GM19395 (cell line): ENCODE data around the gene CD68.

Experiments used
- ATAC-seq: cut with Tn5 transposase; IDR thresholded peaks from one replicate; pipeline ENCODE4 v1.9.1; 2021; ENCODE audit warnings: mild to moderate bottlenecking, moderate library complexity; ENCODE audit not compliant: unreplicated experiment

CD68 gene, protein sequence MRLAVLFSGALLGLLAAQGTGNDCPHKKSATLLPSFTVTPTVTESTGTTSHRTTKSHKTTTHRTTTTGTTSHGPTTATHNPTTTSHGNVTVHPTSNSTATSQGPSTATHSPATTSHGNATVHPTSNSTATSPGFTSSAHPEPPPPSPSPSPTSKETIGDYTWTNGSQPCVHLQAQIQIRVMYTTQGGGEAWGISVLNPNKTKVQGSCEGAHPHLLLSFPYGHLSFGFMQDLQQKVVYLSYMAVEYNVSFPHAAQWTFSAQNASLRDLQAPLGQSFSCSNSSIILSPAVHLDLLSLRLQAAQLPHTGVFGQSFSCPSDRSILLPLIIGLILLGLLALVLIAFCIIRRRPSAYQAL

GRCh38 chr17:7579001-7579833 is at the start of gene CD68:
Gene CD68, plus strand, starts transcription at chr17:7579638. Its CDS starts 40 bp downstream, at chr17:7579678.
- peak; percentile 41 for ATAC-seq

DNA sequence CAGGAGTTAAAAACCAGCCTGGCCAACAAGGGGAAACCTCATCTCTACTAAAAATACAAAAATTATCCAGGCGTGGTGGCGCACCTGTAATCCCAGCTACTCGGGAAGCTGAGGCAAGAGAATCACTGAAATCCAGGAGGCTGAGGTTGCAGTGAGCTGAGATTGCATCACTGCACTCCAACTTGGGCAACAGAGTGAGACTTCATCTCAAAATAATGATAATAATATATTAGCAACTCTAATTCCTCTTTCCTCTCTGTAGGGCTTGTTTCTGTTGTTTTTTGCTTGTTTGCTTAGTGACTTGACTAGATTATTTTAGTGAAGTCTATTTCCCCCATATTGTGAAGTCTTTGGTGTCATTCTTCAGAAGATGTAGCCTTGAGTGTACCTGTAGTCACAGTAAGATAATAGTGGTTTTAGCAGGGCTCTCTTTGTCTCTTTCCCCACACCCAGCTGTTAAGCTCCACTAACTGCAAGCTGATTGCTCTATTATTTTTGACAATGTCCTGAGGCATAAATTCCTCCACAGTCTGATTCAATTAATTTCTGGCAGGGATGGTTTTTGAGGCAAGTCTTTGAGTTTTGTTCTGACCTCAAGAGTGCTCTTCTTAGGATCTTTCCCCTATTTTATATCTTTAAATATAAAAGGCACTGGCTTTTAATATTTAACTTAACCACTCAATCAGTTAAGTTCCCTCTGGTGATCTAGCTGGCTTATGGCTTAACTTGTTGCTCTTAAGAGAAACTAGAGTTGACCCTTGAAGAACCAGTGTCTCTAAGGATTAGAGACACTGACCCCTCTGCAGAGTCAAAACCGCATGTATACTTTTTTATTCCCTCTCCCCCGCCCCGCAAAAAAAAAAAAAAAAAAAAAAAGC is 49.2 kb upstream of the CD68 start:
- no peak for ATAC-seq

- no peak for ATAC-seq
Observed at GRCh38 chr17:7538050-7538449, 41.4 kb upstream of the CD68 start.

- no peak for ATAC-seq
Observed at GRCh38 chr17:7538891-7539545, 40.4 kb upstream of the CD68 start.

DNA sequence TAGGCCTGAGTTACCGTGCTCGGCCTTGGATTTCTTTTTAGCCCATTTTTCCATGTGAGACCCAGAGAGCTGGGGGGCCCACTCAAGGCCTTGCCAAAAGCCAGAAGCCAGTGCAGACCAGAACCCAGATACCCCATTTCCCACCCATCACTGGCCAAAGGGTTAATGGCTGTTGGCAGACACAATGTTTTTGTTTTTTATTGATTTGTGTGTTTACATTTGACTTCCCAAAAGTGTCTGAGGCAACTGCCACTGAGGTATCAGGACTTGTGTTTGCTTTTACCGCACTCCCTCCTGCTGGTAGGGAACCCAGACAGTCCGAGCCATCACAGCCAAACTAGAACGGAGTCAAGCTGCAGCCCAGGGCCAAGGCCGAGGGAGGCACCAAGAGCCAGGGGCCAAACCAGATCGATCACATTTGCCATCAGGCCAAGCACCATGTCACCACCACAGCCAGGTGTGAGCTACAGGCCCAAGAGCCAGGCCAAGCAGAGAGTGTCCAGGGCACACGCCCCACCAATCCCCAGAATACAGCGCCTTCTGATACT is 38.3 kb upstream of the CD68 start:
- ATAC-seq, result no peak

- no peak for ATAC-seq
Observed at GRCh38 chr17:7544911-7545310, 34.5 kb upstream of the CD68 start.

DNA sequence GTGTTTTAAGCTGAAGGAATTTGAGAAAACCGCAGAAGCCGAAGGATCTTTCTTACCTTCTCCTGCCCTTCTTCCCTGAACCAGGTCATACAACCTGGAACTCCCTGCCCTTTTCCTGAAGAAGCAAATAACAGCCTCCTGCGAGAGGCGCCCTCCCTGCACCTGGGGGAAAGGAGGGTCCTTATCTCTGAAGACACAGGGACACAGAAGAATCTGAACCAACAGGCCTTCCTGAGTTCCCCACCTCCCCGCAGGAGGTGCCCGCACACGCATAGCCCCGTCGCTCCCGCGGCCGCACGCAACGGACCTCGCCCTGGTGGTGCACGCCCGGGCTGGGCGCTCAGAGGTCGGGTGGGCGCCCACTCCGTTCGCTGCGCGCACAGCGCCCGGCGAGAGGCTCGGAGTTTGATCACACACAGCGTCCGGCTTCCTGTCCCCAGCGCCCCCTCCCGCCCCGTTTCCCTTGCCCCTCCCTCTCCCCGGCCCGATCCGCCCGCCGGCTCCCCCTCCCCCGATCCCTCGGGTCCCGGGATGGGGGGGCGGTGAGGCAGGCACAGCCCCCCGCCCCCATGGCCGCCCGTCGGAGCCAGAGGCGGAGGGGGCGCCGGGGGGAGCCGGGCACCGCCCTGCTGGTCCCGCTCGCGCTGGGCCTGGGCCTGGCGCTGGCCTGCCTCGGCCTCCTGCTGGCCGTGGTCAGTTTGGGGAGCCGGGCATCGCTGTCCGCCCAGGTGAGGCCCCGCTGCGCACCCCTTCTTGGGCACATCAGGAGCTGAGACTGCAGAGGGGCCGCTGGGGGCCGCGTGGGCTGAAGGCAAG is 30.6 kb upstream of the CD68 start, which contains the start of gene TNFSF12:
Gene TNFSF12, plus strand, starts transcription at position 474 of the 816 bp plus-strand sequence. Its CDS starts 96 bp downstream, at position 570.
- no peak for ATAC-seq

DNA sequence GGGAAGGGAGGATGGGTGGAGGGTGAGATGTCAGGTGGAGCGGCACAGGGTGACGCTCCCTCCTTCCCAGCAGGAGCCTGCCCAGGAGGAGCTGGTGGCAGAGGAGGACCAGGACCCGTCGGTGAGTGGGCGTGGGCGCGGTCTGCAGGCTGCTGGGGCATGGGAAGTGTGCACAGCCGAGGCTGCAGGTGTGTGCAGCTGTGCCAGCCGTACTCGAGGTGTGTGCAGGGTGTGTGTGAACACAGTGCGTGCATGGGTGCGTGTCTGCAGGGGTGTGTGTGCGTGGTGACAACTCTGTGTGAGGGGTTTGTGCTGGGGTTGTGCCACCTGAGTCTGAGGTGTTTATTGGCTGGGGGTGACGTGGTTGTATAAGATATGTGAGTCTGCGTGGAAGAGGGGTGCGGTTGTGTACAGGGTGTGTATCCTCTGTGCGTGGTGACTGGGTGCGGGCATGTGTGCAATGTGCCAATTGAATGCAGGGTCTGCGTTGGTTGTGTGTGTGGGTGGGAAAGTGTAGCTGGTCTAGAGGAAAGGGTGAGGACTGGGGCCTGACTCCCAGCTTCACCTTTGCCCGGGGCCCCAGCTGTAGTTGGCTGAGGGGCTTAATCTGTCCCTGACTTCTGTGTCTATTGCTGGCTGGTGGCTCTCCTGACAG is 29.9 kb upstream of the CD68 start:
- ATAC-seq, result no peak

DNA sequence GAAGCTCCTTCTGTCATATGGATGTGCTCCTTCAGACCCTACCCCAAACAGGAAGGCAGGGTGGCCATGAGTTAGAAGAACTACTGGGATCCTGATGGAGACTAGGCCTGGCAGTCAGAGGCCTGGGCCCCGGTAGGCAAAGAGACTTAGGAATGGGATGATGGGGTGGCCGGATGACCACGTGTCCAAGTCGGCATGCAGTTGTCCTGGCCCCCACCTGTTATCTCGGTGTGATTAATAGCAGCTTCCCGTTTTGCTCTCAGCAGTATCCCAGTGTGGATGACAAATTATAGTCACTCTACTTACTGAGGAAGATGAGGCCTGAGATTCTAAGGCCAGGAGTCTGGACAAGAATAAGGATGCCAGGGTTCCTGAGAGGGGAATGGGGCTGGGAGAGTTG is 29.1 kb upstream of the CD68 start:
- no peak for ATAC-seq

- no peak for ATAC-seq
Observed at GRCh38 chr17:7551396-7551795, 28.0 kb upstream of the CD68 start.

DNA sequence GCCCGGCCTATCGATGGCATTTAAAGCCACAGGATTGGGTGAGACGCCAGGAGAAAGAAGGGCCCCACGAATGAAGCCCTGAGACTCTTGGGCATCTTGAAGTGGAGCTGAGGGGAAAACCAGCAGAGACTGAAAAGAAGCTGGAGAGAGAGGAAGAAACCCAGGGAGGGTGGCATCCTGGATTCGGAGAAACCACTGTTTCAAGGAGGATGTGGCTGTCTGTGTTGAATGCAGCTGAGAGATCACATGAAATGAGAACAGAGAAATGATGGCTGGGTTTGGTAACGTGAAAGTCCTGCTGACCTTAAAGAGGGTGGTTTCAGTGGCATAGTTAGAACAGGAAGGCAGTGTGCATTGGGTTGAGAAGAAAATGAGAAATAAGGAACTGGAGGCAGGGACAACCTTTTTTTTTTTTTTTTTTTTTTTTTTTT is 26.8 kb upstream of the CD68 start:
- ATAC-seq, result no peak

- no peak for ATAC-seq
Observed at GRCh38 chr17:7553356-7553755, 26.1 kb upstream of the CD68 start.

GRCh38 chr17:7555320-7555948 is 24.0 kb upstream of the CD68 start:
- ATAC-seq, result no peak

DNA sequence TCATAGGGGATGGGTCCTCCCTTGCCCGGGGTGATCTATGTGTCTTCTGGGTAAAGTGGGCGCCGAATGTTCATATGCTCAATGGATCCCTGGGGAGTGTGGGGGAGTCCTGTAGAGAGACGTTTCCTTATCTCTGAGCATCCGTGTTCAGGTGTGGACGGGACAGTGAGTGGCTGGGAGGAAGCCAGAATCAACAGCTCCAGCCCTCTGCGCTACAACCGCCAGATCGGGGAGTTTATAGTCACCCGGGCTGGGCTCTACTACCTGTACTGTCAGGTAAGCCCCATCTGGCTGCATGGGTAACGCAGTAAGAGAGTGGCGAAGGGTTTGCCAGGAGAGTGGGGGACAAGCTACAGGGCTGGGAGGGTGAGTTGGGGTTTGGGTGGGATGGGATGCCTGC is 22.8 kb upstream of the CD68 start:
- ATAC-seq, result no peak

DNA sequence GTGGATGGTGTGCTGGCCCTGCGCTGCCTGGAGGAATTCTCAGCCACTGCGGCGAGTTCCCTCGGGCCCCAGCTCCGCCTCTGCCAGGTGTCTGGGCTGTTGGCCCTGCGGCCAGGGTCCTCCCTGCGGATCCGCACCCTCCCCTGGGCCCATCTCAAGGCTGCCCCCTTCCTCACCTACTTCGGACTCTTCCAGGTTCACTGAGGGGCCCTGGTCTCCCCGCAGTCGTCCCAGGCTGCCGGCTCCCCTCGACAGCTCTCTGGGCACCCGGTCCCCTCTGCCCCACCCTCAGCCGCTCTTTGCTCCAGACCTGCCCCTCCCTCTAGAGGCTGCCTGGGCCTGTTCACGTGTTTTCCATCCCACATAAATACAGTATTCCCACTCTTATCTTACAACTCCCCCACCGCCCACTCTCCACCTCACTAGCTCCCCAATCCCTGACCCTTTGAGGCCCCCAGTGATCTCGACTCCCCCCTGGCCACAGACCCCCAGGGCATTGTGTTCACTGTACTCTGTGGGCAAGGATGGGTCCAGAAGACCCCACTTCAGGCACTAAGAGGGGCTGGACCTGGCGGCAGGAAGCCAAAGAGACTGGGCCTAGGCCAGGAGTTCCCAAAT is 22.2 kb upstream of the CD68 start:
- no peak for ATAC-seq

DNA sequence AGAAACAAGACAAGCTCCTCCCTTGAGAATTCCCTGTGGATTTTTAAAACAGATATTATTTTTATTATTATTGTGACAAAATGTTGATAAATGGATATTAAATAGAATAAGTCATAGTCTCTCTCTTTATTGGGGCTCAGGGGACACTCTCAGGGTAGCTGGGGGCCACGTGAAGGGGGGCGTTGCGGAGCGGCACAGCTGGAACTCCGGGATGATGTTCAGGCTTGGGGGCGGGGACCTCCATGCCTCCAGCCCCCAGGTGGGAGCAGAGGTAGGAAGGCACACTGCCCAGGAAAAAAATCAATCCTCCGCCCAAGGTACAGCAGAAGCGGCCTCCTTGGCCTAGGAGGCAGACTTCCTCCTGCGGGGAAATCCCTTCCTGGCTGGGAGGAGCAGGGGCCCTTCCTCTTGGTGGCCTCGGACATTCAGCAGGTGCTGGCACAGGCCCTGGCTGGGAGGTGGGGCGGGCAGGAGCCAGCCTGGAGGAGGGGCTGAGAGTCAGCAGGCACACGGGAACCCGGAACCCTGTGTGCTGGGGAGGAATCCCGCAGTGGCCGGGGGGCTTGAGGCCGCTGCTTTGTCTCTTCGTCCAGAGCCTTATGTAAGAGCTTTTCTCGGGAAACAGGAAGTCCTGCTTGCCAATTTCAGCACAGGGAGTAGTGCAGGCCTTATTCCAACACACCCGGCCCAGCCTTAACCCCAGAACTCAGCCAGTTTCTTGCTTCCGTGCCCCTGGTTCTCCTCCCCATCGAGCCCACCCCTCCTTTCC is 21.5 kb upstream of the CD68 start:
- ATAC-seq, result no peak
